Measurements from ENCODE around the gene MRTFB.

The MRTFB gene

DNA sequence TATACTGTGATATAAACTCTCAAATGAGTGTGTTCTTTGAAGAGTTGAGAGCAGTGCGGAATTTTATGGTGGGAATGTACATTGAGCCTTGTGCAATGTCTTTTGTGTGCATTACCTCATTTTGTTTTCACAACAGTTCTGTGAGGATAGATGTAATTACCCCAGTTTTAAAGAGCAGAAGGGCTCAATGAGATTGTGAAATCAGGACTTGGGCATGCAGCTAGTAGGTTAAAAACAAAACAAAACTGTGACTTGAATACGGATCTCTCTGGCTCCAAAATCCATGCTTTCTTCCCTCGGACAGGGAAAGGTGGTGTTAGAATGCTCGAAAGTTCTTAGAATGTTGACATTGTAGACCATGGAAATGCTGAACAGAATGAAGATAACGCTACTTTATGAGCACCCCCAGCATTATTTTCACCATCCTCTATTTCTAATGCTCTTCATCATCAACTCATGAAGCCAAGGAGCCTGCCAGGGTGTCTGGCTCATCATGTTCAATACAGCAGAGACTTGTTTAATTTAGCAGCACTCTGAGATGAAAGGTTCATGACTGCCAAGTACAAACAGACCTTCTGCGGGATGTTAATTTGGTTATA lies 17.1 kb downstream of the MRTFB start:
- ATAC-seq (no peak), DNase-seq (no peak)
- Mint-ChIP-seq H3K4me1 (peaks cover 28% of the 10 kb centered on the region), H3K4me3 (no peak overlapping the region), H3K9me3 (no peaks in the 10 kb centered on the region), H3K27ac (no peak overlapping the region), H3K27me3 (no peaks in the 10 kb centered on the region)

DNA sequence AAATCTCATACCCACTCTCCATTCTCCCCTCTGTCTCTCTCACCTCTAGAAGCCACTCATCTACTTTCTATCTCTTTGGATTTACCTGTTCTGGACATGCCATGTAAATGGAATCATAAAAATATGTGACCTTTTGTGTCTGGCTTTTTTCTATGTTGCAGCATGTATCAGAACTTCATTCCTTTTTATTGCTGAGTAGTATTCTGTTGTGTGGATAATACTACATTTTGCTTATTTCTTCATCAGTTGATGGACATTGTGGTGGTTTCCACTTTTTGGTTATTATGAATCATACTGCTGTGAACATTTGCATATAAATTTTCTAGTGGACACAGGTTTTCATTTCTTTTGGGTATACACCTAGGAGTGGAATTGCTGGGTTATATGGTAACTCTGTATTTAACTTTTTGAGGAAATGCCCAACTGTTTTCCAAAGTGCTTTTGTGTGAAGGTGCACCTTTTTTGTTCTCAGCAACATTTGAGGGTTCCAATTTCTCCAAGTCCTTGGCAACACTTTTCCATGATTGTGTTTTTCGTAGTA lies 18.2 kb downstream of the MRTFB start:
- DNase-seq = no peak
- Mint-ChIP-seq H3K4me1 (peaks cover 28% of the 10 kb centered on the region), H3K9me3 (no peaks in the 10 kb centered on the region), H3K4me3 (no peak overlapping the region), H3K27me3 (no peaks in the 10 kb centered on the region), H3K27ac (no peak overlapping the region)
- no peak for ATAC-seq

DNA sequence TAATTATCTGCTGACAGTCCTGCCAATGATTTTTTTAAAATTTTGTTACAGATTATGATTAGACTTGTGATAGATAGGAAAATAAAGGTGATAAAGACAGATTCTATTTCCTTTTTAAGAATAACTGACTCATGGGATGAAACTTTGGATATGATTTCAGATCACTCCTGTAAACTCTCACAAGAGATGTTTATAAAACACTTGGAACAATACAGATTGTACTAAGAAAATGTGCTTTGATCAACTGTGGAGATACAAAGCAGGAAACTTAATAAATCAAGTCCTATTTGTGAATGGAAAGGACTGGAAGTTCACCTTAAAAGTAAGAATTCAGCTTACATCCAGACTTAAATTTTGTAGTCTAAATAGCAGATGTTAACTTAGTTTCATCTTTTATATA lies 21.4 kb downstream of the MRTFB start:
- no peak for ATAC-seq
- DNase-seq = no peak
- Mint-ChIP-seq H3K27ac (no peak overlapping the region), H3K9me3 (no peaks in the 10 kb centered on the region), H3K27me3 (no peaks in the 10 kb centered on the region), H3K4me1 (peaks cover 28% of the 10 kb centered on the region), H3K4me3 (no peak overlapping the region)

DNA sequence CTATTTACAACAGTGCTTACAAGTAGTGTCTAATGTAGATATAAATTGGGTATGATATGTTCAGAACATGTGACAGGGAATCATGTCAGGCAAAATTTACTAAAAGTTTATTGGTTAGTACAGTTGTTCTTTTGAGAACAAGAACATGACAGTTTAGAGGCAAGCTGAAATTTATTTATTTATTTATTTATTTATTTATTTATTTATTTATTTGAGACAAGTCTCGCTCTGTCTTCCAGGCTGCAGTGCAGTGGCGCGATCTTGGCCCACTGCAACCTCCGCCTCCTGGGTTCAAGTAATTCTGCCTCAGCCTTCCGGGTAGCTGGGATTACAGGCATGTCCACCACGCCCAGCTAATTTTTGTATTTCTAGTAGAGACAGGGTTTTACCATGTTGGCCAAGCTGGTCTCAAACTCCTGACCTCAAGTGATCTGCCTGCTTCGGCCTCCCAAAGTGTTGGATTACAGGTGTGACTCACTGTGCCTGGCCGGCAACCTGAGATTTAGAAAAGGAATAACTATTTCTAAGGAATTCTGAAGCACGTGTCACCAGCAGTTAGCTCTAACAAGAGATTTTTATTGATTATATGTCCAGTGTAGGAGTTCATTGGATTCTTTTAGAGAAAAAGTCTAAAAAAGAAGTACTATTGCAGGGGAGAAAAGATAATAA lies 24.9 kb downstream of the MRTFB start:
- DNase-seq (no peak), ATAC-seq (no peak)
- Mint-ChIP-seq H3K9me3 (no peaks in the 10 kb centered on the region), H3K4me1 (peaks cover 16% of the 10 kb centered on the region), H3K27me3 (no peaks in the 10 kb centered on the region), H3K4me3 (no peak overlapping the region), H3K27ac (no peak overlapping the region)

DNA sequence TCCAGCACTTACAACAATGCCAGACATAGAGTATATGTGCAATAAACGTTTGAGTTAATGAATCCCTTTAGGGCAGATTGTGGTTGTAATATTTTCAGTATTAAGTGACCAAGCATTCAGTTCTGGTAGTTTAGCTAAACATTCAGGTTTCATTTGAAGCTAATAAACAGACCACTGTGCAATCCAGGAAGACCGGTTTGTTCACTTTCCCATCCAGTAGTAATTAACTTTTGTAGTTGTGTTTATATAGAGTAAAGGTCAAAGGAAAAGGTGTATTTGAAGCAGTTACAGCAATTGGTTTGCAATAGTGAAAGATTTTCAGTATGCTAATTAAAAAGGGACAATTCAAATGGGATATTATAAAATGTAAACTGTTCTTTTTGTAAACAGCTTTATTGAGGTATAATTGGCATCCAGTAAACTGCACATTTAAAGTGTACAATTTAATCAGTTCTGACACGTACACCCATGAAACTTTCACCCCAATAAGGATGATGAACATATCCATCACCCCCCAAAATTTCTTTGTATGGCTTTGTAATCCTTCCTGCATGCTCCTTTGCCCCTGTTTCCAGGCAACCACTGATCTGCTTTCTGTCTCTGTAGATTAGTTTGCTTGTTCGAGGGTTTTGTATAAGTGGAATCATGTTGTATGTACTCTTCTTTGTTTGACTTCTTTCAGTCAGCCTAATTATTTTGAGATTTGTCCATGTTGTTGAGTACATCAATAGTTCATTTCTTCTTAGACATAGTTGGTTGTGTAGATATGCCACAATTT lies 26.3 kb downstream of the MRTFB start:
- Mint-ChIP-seq H3K27me3 (no peaks in the 10 kb centered on the region), H3K4me1 (peaks cover 14% of the 10 kb centered on the region), H3K27ac (no peak overlapping the region), H3K4me3 (no peak overlapping the region), H3K9me3 (no peaks in the 10 kb centered on the region)
- no peak for ATAC-seq
- no peak for DNase-seq

DNA sequence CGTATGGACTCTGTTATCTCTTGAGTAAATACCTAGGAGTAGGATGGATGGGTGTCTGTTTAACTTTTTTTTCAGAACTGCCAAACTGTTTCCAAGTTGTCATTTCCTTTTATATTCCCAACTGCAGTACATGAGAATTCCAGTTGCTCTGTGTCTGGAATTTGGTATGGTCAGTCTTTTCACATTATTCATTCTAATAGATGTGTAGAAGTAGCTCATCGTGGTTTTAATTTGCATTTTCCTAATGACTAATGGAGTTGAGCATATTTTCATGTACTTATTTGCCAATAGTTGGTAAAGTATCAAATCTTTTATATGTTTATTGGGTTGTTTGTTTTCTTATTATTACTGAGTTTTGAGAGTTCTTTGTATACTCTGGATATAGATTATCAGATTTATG lies 27.0 kb downstream of the MRTFB start:
- Mint-ChIP-seq H3K27ac (no peak overlapping the region), H3K27me3 (no peaks in the 10 kb centered on the region), H3K4me3 (no peak overlapping the region), H3K9me3 (no peaks in the 10 kb centered on the region), H3K4me1 (peaks cover 17% of the 10 kb centered on the region)
- no peak for ATAC-seq
- no peak for DNase-seq

DNA sequence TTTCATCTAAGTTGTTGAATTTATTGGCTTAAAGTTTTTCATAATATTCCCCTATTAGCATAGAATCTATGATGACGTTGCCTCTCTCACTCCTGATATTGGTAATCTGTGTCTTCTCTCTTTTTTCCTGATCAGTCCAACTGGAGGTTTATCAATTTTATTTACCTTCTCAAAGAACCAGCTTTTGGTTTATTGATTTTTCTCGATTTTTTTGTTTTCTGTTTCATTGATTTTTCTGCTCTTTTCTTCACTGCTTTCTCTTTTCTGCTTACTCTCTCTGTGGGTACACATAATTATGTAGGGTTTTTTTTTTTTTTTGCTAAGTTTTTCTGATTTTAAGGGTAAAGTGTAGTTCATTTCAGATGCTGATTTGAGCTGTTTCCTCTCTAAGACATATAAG lies 29.7 kb downstream of the MRTFB start:
- no peaks in the 10 kb centered on the region for H3K9me3 Mint-ChIP-seq
- no peaks in the 10 kb centered on the region for H3K27me3 Mint-ChIP-seq
- ATAC-seq (no peak), DNase-seq (no peak)
- peaks cover 28% of the 10 kb centered on the region for H3K4me1 Mint-ChIP-seq
- no peak overlapping the region for H3K27ac Mint-ChIP-seq
- no peak overlapping the region for H3K4me3 Mint-ChIP-seq

DNA sequence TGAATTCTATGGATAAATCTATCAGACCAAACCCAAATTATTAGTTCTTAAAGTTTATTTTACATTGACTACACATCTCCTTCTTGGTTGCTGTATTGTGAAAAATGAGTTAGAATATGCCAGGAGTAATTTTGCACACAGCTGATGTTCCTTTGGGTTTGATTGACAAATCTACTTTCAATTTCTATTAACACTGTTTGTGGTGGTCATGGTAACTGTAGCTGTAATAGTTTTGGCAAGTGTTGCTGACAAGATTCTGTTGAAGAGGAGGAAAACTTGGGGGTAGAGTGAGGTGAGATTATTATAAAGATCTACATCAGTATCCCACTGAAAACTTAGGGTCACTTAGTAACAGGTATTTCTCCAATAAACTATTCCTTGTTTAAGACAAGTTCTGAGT lies 30.3 kb downstream of the MRTFB start:
- H3K4me3 Mint-ChIP-seq = no peak overlapping the region
- H3K27me3 Mint-ChIP-seq = no peaks in the 10 kb centered on the region
- H3K9me3 Mint-ChIP-seq = no peaks in the 10 kb centered on the region
- H3K4me1 Mint-ChIP-seq = peaks cover 28% of the 10 kb centered on the region
- ATAC-seq (peak; percentile 53), DNase-seq (no peak)
- no peak overlapping the region for H3K27ac Mint-ChIP-seq

DNA sequence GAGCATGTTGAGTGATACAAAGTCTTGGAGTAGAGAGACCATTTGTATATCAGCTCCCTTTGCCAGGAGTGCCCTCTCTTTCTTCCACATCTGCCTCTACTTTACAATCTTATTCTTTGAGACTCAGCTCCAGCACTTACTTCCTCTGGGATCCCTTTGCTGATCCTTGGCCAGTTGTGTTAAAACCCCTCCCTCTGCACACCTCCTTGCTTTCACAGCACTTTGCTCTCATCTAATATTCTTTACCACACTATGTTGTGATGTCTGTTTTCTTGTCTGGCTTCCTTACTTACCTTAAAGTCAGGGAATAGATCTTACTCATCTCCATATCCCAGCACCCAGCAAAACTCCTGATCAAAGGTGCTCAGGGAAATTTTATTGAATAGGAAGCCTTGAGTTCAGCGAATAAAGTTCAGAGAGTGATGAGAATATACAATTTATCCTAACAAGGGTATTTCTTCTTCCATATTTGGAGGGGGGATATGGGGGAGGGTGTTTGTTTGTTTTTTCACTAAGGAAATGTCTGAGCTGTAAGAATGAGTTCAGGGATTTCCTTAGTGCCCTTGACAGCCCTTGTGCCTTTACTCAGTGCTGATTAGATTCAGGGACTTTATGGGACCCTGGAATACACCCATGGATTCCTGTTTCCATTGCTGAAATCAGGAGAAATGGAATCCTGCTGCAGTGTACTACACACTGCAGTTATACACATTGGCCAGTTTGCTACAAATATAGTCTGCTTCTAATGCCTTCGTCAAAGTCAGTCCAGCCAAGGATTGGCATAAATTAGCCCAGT lies 32.0 kb downstream of the MRTFB start:
- peaks cover 28% of the 10 kb centered on the region for H3K4me1 Mint-ChIP-seq

DNA sequence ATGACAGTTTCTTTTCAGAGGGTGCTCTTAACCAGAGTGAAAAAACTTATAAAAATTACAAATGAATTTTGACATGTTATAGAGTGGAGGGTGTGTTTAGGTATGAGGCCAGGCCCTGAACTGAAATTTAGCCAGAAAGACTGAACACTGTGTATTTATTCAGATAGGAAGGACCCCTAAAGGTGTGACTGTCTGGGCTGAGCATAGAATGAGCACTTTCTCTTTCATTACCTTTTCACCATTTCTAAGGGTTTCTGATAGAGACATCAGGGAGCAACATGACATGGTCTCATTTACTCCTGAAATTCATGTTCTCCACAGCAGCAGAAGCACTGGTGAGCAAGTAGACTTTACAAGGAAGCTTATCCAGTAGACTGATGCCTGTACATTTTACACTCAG lies 32.9 kb downstream of the MRTFB start:
- no peaks in the 10 kb centered on the region for H3K27me3 Mint-ChIP-seq
- H3K4me1 Mint-ChIP-seq = peaks cover 28% of the 10 kb centered on the region
- no peak overlapping the region for H3K27ac Mint-ChIP-seq
- ATAC-seq (no peak), DNase-seq (no peak)
- H3K9me3 Mint-ChIP-seq = no peaks in the 10 kb centered on the region
- no peak overlapping the region for H3K4me3 Mint-ChIP-seq

More for the DNA sequence above, 32.0 kb downstream of the MRTFB start:
- DNase-seq = no peak
- no peaks in the 10 kb centered on the region for H3K9me3 Mint-ChIP-seq
- peak overlapping the region in 1 of 2 donors; percentile 23 for H3K27ac Mint-ChIP-seq
- ATAC-seq = no peak
- no peak overlapping the region for H3K4me3 Mint-ChIP-seq
- no peaks in the 10 kb centered on the region for H3K27me3 Mint-ChIP-seq

DNA sequence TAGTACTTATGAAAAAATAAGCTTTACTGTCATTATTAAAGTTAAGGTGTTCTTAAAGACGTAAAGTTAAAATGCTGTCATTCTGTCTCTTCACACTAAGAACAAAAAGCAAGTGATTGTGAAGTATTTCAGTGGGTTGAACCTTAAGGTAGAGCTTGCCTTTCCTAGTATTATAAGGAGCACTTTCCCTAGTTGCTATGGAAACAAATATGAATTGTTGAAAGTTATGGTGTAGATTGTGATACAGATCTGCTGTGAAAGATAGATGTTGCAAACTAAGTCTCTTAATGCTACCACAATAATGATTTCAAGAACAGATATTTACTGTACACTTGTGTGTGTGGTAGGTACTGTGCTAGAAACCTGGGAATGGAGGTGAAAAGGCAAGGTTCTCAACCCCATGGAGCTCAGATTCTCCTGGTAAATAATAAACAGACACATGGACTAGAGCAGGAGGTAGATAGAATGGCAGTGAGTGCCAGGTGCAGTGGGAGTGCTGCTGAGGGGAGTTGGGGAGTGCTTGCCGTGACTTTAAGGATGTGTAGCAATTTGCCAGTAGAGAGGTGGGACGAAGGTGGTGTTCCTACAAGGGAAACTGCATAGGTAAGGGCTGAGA lies 34.7 kb downstream of the MRTFB start:
- Mint-ChIP-seq H3K9me3 (no peaks in the 10 kb centered on the region), H3K27ac (no peak overlapping the region), H3K4me3 (no peak overlapping the region), H3K4me1 (peaks cover 35% of the 10 kb centered on the region), H3K27me3 (no peaks in the 10 kb centered on the region)
- DNase-seq (no peak), ATAC-seq (no peak)

DNA sequence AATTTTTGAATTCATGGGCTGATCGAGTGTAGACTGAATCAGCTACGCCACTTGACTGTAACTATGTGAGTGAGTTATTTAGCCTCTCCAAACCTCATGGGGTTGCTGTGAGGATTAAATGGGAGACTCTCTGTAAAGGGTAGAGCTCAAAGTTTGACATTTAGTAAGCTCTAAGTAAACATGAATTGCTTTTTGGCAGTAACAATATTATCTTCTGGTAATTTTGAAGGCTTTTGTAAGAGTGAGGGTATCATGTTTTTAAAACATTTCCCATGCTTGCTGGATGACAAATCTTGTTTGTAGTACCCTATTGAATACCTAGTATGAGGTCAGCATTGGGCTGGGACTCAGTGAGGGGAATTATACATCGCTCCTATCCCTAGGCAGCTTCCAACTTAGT lies 35.3 kb downstream of the MRTFB start:
- DNase-seq (no peak), ATAC-seq (no peak)
- no peak overlapping the region for H3K4me3 Mint-ChIP-seq
- H3K27ac Mint-ChIP-seq = no peak overlapping the region
- no peaks in the 10 kb centered on the region for H3K27me3 Mint-ChIP-seq
- no peaks in the 10 kb centered on the region for H3K9me3 Mint-ChIP-seq
- peaks cover 34% of the 10 kb centered on the region for H3K4me1 Mint-ChIP-seq

DNA sequence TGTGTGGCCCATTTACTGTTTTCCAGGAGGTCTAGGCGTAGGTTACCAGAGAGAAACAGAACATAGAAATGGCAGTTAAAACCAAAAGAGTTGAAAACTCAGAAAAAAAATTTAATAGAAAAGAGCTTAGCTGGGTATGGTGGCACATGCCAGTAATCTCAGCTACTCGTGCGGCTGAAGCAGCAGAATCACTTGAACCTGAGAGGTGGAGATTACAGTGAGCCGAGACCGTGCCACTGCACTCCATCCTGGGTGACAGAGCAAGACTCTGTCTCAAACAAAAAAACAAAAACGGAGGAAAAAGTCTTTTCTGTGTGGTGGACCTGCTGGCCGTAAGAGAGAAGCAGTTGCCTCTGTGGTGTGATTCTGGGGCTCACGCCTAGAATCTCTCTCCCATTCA lies 35.8 kb downstream of the MRTFB start:
- Mint-ChIP-seq H3K9me3 (no peaks in the 10 kb centered on the region), H3K4me3 (no peak overlapping the region), H3K27me3 (no peaks in the 10 kb centered on the region), H3K4me1 (peaks cover 34% of the 10 kb centered on the region), H3K27ac (no peak overlapping the region)
- DNase-seq (no peak), ATAC-seq (no peak)

DNA sequence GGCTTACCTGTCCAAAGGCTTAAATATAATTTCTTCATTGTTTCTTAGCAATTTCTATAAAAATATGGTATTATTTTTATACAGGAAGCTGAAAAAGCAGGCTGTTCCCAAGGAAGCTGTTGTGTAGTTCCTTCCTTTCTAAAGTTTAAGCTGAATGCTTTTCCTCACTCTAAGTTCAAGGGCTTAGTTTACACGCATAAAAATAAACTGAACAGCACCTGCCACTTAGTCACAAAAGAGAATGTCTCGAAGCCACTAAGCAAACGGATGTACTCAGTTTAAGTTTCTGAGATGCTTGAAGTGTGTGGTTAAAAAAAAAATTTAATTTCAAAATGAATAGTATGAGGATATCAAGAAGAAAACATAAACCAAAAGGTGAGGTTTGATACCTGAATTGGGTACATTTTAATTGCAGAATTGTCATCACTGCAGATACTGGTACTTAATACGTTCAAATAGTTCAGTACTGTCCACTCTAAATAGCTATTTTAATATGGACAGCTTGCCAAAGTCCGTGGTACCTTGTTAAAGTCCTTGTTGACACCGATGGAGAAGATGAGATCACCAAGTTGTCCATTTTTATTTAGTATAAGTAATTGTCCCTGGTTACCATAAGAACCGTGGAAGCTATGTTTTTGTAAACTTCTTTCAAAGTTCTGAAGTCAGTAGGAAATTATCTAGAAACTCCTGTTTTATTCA lies 38.1 kb downstream of the MRTFB start:
- H3K9me3 Mint-ChIP-seq = no peaks in the 10 kb centered on the region
- DNase-seq = no peak
- no peak overlapping the region for H3K27ac Mint-ChIP-seq
- H3K4me3 Mint-ChIP-seq = no peak overlapping the region
- H3K27me3 Mint-ChIP-seq = no peaks in the 10 kb centered on the region
- H3K4me1 Mint-ChIP-seq = peaks cover 33% of the 10 kb centered on the region
- ATAC-seq = peak; percentile 50

Measured in stimulated activated naive CD8-positive, alpha-beta T cell treated with anti-CD3 and anti-CD28 coated beads, Interleukin-15, amount 100 ng/mL, for 72 hours (primary cell).